AG04449 (cell line): ENCODE data around the gene PAFAH1B2.

Source experiments
- CTCF ChIA-PET: fragments of 350-600 bp; formaldehyde crosslinking; extraction: SDS; loops from one replicate; lab custom pipeline; 2021; ENCODE audit warnings: antibody characterized with exemption; lab: Yijun Ruan, JAX
- POLR2A ChIA-PET: fragments of 400-600, 350-600 bp; formaldehyde crosslinking; extraction: SDS; loops from one replicate; lab custom pipeline; 2020; ENCODE audit warnings: antibody characterized with exemption, inconsistent platforms; lab: Yijun Ruan, JAX
- DNase-seq: peaks from one replicate; pipeline ENCODE4 v3.0.0-alpha.2; 2010; ENCODE audit warnings: low read depth, low spot score
- H3K4me3 ChIP-seq: 2 replicates; pipeline ENCODE4 v1.5.1; 2011; ENCODE audit warnings: low read depth, mild to moderate bottlenecking, control low read depth, low read length
- CTCF ChIP-seq: IDR thresholded peaks from one replicate; pipeline ENCODE4 v1.5.1; 2011; ENCODE audit warnings: mild to moderate bottlenecking, moderate library complexity, low read length, control low read depth, inconsistent platforms; ENCODE audit not compliant: insufficient read depth; ENCODE audit errors: missing control alignments

The PAFAH1B2 gene

GRCh38 chr11:117189191-117189940, 45.3 kb downstream of the PAFAH1B2 start:
- ChIA-PET CTCF (interaction anchor here (1.1 kb wide), 1 partner anchor 9 kb away, joined by 7 read pairs; no protein-coding TSS in a partner anchor), POLR2A (no interaction called here)
- DNase-seq, result no peak
- no peak for TF ChIP-seq CTCF
- H3K4me3 ChIP-seq, result no peak overlapping the region

- DNase-seq, result no peak
These were observed 46.0 kb downstream of the PAFAH1B2 start for GRCh38 chr11:117189941-117190544.

GRCh38 chr11:117191680-117192400, 47.8 kb downstream of the PAFAH1B2 start:
- POLR2A ChIA-PET, result interaction anchor here (1.0 kb wide), 1 partner anchor 12 kb away, joined by 5 read pairs; no protein-coding TSS in a partner anchor
- CTCF ChIA-PET, result interaction anchor here (1.1 to 11.5 kb wide), 3 partner anchors 10 to 35 kb away, joined by 3 to 133 read pairs (median 7); partner anchors contain the start of gene SIDT2
- no peak for TF ChIP-seq CTCF
- no peak for DNase-seq
- no peak overlapping the region for H3K4me3 ChIP-seq

More at GRCh38 chr11:117189941-117190544, 46.0 kb downstream of the PAFAH1B2 start:
- CTCF ChIA-PET, result interaction anchor here (1.1 to 11.5 kb wide), 3 partner anchors 9 to 37 kb away, joined by 7 to 133 read pairs (median 7); partner anchors contain the start of gene SIDT2
- no peak overlapping the region for H3K4me3 ChIP-seq
- POLR2A ChIA-PET, result interaction anchor here (0.6 kb wide), 1 partner anchor 41 kb away, joined by 4 read pairs; no protein-coding TSS in a partner anchor
- no peak for TF ChIP-seq CTCF

GRCh38 chr11:117192401-117192875, 48.4 kb downstream of the PAFAH1B2 start:
- DNase-seq, result no peak
- H3K4me3 ChIP-seq, result no peak overlapping the region
- ChIA-PET POLR2A (no interaction called here), CTCF (interaction anchor here (11.5 kb wide), 1 partner anchor 11 kb away, joined by 133 read pairs; the partner anchor contains the start of gene SIDT2)
- TF ChIP-seq CTCF, result no peak

- CTCF ChIA-PET, result interaction anchor here (0.6 to 11.5 kb wide), 2 partner anchors 12 to 279 kb away, joined by 3 to 133 read pairs; partner anchors contain the start of gene SIDT2
- POLR2A ChIA-PET, result interaction anchor here (11.2 kb wide), 1 partner anchor 14 kb away, joined by 76 read pairs; the partner anchor contains the start of gene SIDT2
- no peak for TF ChIP-seq CTCF
These were observed 49.3 kb downstream of the PAFAH1B2 start for GRCh38 chr11:117193130-117194020.

More at GRCh38 chr11:117193130-117194020, 49.3 kb downstream of the PAFAH1B2 start:
- no peak for DNase-seq
- no peak overlapping the region for H3K4me3 ChIP-seq
